Suppressor macrophage treated with lipopolysaccharide for 4 hours (primary cell): ENCODE data around the gene LCN2.

Experiments used
- DNase-seq: peaks from one replicate; pipeline ENCODE4 v3.0.0-alpha.2; 2020

LCN2 gene

GRCh38 chr9:128115187-128116103 lies 33.8 kb upstream of the LCN2 start:
- DNase-seq = peak; percentile 87

DNA sequence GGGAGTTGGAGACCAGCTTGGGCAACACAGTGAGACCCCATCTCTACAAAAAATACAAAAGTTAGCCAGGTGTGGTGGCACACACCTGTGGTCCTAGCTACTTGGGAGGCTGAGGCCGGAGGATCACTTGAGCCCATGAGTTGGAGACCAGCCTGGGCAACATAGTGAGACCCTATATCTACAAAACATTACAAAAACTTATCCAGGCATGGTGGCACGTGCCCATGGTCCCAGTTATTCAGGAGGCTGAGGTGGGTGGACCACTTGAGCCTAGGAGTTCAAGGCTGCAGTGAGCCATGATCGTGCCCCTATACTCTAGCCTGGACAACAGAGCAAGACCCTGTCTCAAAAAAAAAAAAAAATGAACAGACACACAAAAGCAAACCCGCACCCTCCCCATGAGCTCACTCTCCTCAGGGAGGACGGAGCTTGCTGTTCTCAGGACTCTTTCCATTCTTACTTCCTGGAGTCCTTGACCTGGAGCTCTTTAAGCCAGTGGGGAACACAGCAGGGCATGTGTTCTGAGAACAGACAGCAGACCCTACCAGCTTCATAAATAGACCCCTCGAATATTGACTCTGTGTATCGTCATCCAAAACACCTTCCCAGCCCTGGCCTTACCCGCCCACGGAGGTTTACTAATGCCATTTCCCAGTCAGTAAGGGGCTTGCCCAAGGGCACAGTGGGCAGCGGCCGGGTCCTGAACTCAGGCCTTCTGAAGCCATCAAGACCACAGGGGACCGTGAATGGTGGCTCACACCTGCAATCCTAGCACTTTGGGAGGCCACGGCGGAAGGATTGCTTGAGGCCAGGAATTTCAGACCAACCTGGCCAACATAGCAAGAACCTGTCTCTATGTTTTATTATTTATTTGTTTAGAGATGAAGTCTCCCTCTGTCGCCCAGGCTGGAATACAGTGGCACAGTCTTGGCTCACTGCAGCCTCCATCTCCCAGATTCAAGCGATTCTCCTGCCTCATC lies 32.9 kb upstream of the LCN2 start:
- DNase-seq = no peak

DNA sequence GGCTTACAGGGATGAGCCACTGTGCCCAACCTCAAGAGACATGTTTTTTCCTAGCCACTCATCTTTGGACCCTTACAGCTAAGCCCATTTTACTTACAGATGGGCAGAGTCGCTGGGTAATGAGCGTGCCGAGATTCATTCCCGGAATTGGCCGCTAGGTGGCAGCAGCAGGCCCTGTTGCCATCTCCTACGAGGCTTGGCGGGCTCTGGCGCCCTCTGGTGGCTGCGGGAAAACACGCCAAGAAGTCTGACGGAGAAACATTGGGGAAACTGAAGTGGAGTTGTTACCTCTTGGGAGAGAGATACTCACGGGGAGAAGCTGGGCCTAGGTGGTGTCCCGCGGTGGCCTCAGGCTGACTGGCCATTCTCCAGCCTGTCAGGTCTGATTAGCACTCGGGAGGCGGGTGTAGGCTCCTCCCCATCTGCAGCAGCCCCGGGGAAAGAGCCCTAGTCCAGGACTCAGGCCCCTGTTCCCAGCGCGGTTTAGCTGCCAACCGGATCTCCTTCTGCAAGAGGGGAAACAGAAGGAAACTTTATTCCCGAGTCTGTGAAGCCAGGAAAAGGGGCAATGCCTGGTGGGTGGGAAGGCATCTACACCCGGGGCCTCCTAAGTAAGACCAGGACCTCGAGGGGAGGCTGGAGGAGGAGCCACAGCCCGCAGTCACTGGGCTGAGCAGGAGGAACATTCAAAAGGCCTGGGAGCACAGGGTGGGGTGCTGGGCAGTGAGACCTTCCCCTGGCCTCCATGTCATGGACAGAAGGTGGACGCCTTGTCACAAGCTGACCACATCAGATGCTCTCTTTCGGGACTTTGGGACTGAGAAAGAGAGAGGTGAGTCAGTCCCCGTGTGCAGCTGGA lies 31.4 kb upstream of the LCN2 start:
- DNase-seq = peak; percentile 97

- DNase-seq = no peak
Measured at GRCh38 chr9:128118472-128118857, 30.8 kb upstream of the LCN2 start.

DNA sequence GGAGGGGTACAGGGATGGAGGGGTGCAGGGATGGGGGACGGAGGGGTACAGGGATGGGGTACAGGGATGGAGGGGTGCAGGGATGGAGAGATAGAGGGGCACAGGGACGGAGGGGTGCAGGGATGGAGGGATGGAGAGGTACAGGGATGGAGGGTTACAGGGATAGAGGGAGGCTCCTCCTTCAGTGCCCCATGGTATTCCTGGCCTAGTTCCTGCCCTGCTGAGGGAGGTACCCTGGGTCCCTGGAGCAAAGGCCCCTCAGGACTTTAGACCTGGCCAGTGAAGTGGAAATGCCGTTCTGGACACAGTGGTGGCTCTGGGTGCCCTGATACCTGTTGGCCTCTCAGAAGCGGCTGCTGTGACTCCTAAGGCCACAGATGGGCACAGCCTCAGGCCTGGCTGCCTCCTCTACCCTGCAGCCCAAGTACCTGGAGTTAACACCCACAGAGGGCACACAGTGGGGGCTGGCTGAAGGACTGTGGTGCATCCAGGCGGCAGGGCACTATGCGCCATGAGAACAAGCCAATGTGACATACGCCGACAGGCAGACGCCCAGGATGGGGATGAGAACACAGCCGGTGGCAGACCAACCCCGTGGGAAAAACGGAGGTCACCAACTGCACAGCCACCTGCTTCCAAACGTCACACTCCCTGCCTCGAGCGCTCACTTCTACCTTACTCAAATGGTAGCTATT lies 30.1 kb upstream of the LCN2 start:
- no peak for DNase-seq

- DNase-seq = no peak
Measured at GRCh38 chr9:128120061-128120740, 29.1 kb upstream of the LCN2 start.

- DNase-seq = no peak
Measured at GRCh38 chr9:128120741-128121465, 28.4 kb upstream of the LCN2 start.

DNA sequence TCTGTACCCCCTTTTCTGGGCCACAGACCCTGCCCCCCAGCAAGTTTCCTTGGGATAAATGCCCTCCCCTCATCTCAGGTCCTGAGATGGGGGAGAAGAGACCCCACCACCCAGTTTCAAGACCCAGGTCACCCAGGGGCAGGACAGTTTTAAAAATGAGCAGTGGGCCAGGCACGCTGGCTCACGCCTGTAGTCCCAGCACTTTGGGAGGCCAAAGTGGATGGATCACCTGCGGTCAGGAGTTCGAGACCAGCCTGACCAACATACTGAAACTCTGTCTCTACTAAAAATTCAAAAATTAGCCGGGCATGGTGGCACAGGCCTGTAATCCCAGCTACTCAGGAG lies 27.8 kb upstream of the LCN2 start:
- DNase-seq = no peak

GRCh38 chr9:128121924-128122808 lies 27.1 kb upstream of the LCN2 start:
- no peak for DNase-seq

- DNase-seq = no peak
Measured at GRCh38 chr9:128122809-128123175, 26.5 kb upstream of the LCN2 start.

DNA sequence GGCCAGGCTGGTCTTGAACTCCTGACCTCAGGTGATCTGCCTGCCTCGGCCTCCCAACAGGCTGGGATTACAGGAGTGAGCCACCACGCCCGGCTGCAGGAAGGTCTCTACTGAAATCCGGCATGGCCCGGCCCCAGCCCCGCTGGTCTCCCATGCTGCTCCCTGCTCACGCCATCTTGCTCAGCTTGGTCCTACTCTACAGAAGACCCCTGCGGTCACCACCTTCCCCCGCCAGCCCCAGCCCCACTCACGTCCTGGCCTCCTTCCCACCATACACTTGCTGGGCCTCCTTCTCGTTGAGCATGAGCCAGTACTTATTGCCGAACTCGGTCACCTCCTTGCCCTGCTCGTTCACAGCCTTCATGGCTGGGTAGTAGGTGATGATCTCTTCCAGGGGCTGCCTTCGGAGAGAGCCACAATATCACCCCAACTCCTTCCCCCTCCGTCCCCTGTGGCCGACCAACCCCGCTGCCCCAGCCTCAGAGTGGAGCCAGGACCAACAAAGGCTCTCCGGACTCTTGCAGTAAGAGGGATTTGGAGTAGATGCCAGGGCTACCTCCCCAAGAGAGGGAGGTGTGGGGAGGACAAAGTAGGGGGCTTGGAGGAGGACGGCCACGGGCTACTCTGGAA lies 25.7 kb upstream of the LCN2 start:
- no peak for DNase-seq

GRCh38 chr9:128124451-128124850 lies 24.8 kb upstream of the LCN2 start:
- DNase-seq = no peak

DNA sequence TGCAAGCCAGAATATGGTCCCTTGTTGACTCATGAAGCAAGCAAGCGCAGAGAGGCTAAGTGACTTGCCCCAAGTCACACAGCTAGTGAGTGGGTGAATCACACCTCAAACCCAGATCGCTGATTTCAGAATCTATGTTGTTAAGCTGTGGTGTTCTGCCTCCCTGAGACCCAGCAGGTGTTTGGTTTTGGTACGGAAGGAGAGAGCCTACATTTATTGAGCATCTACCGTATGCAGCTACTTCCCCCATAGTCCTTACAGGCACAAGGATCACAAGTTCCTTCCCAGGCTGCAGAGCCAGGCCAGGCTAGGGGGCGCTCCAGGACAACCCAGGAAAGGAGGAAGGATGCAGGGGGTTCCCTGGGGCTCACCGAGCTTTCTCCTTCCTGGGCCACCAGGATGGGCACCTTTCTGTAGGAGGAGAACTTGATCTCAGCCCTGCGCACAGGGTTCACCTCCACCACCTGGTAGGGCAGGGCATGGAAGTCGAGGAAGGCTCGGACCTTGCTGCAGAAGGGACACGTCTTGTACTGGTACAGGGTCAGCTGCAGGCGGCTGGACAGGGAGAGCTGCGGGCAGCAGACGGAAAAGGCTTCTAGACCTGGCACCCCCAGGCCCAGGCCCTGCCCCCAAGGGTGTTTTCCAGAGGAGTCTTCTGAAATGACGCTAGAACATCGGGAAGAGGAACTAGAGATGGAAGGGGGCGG lies 24.2 kb upstream of the LCN2 start:
- peak; percentile 68 for DNase-seq

DNA sequence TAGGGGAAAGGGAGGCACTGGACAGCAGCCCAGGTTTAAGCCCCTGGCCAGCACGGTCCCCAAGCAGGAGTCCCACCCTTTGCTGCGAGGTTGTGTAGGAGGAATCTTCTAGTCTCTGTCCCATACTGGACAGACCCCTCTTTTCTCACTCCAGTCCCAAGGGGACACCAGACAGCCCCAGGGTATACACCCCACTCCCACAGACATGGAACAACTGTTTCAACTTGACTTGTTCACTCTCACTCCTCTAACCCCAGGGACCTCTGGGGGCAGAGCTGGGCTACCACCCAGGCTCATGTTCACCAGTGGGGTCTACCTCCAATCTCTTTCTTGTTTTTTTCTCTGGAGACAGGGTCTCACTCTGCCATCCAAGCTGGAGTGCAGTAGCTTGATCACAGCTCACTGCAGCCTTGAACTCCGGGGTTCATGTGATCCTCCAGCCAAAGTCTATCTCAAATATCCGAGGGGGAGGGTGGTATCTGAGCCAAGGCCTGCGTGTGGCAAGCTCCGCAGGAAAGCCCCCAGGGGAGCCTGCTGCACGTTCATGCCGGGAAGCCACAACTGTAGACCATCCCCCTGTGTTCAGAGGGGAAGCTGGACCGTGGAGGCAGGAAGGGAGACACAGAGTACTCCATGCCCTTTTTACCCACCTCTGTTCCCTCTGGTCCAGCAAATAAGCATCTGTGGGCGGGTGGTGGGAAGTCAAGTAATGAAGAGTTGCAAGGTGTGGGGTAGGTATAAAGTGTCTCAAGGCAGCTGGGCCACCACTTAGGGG lies 23.5 kb upstream of the LCN2 start:
- DNase-seq = no peak

GRCh38 chr9:128127568-128127989 lies 21.7 kb upstream of the LCN2 start, which contains the start of gene PTGES2:
PTGES2 (minus strand) TSS chr9:128127729; CDS start chr9:128127717, 12 bp downstream.
- peak; percentile 92 for DNase-seq

DNA sequence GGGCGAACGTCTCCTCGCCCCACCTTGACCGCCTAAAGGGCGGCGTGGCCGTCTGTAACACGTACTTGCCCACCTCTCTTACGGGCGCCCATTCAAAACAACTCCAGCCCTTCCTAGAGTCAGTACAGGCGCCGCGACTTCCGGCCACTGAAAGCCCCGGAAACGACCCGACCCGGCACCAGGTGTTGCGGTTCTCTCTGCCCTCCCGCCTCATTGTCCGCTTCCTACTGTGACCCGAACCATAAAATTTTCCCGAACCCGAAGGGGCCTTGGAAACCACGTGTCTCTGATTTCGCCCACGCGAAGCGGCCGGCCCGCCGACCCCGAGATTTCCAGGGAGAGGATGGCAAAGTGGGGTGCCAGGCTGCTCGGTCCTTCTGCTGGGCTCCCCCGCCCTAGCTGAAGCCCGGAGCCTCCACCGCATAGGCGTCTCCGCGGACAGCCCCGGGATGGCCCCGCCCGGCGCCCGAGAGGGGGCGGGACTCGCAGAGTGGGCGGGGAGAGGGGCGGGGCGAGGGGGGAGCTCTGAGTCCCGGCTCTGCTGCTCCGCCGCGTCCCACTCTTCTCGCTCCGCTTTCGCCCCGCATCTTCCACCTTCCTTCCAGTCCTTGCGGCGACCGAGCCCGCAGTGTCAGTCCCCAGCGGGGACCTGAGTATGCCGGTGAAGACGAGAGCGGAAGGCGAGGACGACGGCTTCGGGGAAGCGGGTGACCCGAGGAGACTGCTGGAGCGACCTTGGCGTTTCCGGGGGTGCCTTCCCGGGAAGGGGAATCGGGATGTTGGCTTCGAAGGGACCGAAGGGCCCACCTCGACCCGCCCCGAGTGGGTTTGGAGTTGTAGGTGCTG lies 21.0 kb upstream of the LCN2 start:
- peak; percentile 89 for DNase-seq
